CD14-positive monocyte (primary cell): ENCODE results near the gene CBX2. TPM values are rescaled to one million over a fixed set of nuclear protein-coding genes. Genes with fewer than 3 reads are reported as not detected.

Source experiments
- DNase-seq, 3 donors: peaks; one replicate each; pipeline ENCODE4 v3.0.0-alpha.2; 2011 to 2022
- H2AFZ ChIP-seq: 2 replicates; pipeline ENCODE4 v1.6.0; 2012; ENCODE audit warnings: mild to moderate bottlenecking, low read depth, low read length, inconsistent platforms; ENCODE audit not compliant: insufficient read depth, poor library complexity, severe bottlenecking
- H3K27ac ChIP-seq, 2 donors: 1 replicate in 1 of 2; 2 replicates in 1 of 2; pipeline ENCODE4 v1.5.1; 2012 to 2013; ENCODE audit warnings: low read length in 2 of 2, control low read depth in 1 of 2, inconsistent platforms in 1 of 2, low read depth in 1 of 2, mild to moderate bottlenecking in 1 of 2
- H3K27me3 ChIP-seq, 2 donors: one replicate each; pipeline versions ENCODE4 v1.6.0 to v1.6.1; 2011 to 2013; ENCODE audit warnings: low read length in 2 of 2; ENCODE audit not compliant: control insufficient read depth in 2 of 2, insufficient read depth in 2 of 2
- H3K36me3 ChIP-seq, 2 donors: replicated peaks in 1 of 2; 1 replicate in 1 of 2; 2 replicates in 1 of 2; pipeline versions ENCODE4 v1.5.1 to v1.6.1; 2012 to 2013; ENCODE audit warnings: low read length in 2 of 2, control low read depth in 1 of 2, inconsistent platforms in 1 of 2, mild to moderate bottlenecking in 1 of 2; ENCODE audit not compliant: insufficient read depth in 2 of 2, control insufficient read depth in 1 of 2
- H3K4me1 ChIP-seq, 2 donors: 1 replicate in 1 of 2; 2 replicates in 1 of 2; pipeline versions ENCODE4 v1.5.1 to v1.6.1; 2012 to 2013; ENCODE audit warnings: low read length in 2 of 2, control low read depth in 1 of 2, inconsistent platforms in 1 of 2, mild to moderate bottlenecking in 1 of 2, moderate library complexity in 1 of 2; ENCODE audit not compliant: insufficient read depth in 2 of 2, control insufficient read depth in 1 of 2
- H3K4me2 ChIP-seq: replicated peaks from 2 replicates; pipeline ENCODE3; 2012; ENCODE audit warnings: low read length, moderate library complexity, mild to moderate bottlenecking; ENCODE audit not compliant: poor library complexity, severe bottlenecking; ENCODE audit errors: extremely low read depth
- H3K4me3 ChIP-seq, 3 experiments: fragments of 200-600 bp in 1 of 3; sonication (generic) in 1 of 3; replicated peaks in 1 of 3; 1 replicate in 2 of 3; 2 replicates in 1 of 3; pipeline ENCODE4 v1.5.1; 2011 to 2013; ENCODE audit warnings: low read length in 3 of 3, mild to moderate bottlenecking in 3 of 3, control low read depth in 2 of 3, low read depth in 2 of 3, inconsistent platforms in 1 of 3, moderate library complexity in 1 of 3
- H3K79me2 ChIP-seq: 2 replicates; pipeline ENCODE4 v1.6.0; 2012; ENCODE audit warnings: mild to moderate bottlenecking, control low read depth, inconsistent platforms, low read length, moderate library complexity; ENCODE audit not compliant: insufficient read depth
- H3K9ac ChIP-seq: 2 replicates; pipeline ENCODE4 v1.6.0; 2017; ENCODE audit warnings: low read length, mild to moderate bottlenecking; ENCODE audit not compliant: insufficient read depth, poor library complexity, severe bottlenecking
- H3K9me3 ChIP-seq, 2 donors: replicated peaks in 1 of 2; 1 replicate in 1 of 2; 2 replicates in 1 of 2; pipeline versions ENCODE4 v1.5.1 to v1.6.1; 2012 to 2013; ENCODE audit warnings: low read length in 2 of 2, control low read depth in 1 of 2; ENCODE audit not compliant: control insufficient read depth in 1 of 2, insufficient read depth in 1 of 2
- H4K20me1 ChIP-seq: 2 replicates; pipeline ENCODE4 v1.6.0; 2012; ENCODE audit warnings: mild to moderate bottlenecking, low read length, control low read depth, moderate library complexity; ENCODE audit not compliant: insufficient read depth
- H3K27ac Mint-ChIP-seq, 7 donors: one replicate each; pipeline ENCODE4 v1.8.0; 2020; ENCODE audit warnings: mild to moderate bottlenecking in 7 of 7, mixed read lengths in 7 of 7, moderate library complexity in 6 of 7, inconsistent platforms in 2 of 7
- H3K27me3 Mint-ChIP-seq, 3 donors: one replicate each; pipeline ENCODE4 v1.8.0; 2021 to 2022; ENCODE audit warnings: low read depth in 3 of 3, mild to moderate bottlenecking in 3 of 3, mixed read lengths in 3 of 3, moderate library complexity in 3 of 3, inconsistent platforms in 1 of 3
- H3K36me3 Mint-ChIP-seq, 2 donors: one replicate each; pipeline ENCODE4 v1.8.0; 2020; ENCODE audit warnings: mixed read lengths in 2 of 2, inconsistent platforms in 1 of 2, mild to moderate bottlenecking in 1 of 2
- H3K4me1 Mint-ChIP-seq: one replicate; pipeline ENCODE4 v1.8.0; 2020; ENCODE audit warnings: mild to moderate bottlenecking, mixed read lengths
- H3K4me3 Mint-ChIP-seq, 2 donors: one replicate each; pipeline ENCODE4 v1.8.0; 2020; ENCODE audit warnings: mild to moderate bottlenecking in 2 of 2, mixed read lengths in 2 of 2, moderate library complexity in 1 of 2
- H3K9me3 Mint-ChIP-seq, 7 donors: one replicate each; pipeline ENCODE4 v1.8.0; 2020 to 2022; ENCODE audit warnings: mixed read lengths in 7 of 7, mild to moderate bottlenecking in 6 of 7, moderate library complexity in 6 of 7, inconsistent platforms in 2 of 7
- CTCF ChIP-seq: fragments of 200-600 bp; IDR thresholded peaks from one replicate; pipeline ENCODE4 v1.8.0; 2022; ENCODE audit warnings: antibody characterized with exemption, mild to moderate bottlenecking
- WGBS: methylation state at CpG from one replicate; pipeline ENCODE4 v1.1.5; 2013; ENCODE audit warnings: missing lambda C conversion rate; ENCODE audit not compliant: insufficient coverage; 5-methylcytosine and 5-hydroxymethylcytosine counted together
- intact Hi-C, 2 donors: fragments of 100-400 bp; cut with micrococcal nuclease; formaldehyde crosslinking; loops; one replicate each; pipeline versions ENCODE4 v1.15.0 to v1.15.1; 2023
- polyA plus RNA-seq, 3 donors: library from polyadenylated mRNA; depleted of rRNA in 1 of 3; unstranded in 2 of 3; stranded (reverse) in 1 of 3; fragments of 300-500 nt in 2 of 3; fragments of >200 nt in 1 of 3; fragmentation: Illumina TruSeq in 2 of 3; gene quantifications; 1 replicate in 2 of 3; 2 replicates in 1 of 3; pipeline ENCODE4 v1.2.3, GENCODE V29; 2012 to 2021

The CBX2 gene
- polyA plus RNA-seq, 3 donors, result 0.09 to 0.95 TPM; not detected in 1

DNA sequence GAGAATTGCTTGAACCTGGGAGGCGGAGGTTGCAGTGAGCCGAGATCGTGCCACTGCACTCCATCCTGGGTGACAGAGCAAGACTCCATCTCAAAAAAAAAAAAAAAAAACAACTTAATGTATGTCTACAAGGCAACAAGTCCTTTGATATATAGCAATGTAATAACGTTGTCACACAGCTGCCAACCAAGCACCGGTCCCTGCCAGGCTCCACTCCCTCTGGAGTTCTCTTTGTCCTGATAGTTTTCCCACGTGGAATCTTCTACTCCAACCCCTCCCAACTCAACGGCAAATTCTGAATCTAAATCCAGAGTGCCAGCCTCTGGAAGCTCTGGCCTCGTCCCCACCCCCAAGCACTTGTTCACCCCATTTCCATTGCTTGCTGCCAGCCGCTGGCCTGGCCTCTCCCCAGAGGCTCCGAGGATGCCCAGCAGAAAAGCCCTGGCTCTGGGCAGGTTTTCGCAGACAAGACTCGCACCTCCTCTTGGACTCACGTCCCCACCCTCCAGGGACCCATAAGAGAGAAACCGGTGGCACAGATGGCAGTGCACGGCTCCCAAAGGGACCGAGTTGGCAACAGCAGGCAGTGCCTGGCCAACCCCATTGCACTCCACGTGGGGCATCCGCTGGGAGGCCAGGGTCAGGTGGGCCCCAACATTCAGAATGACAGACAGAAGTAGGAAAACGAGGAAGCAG, 15.9 kb upstream of the CBX2 start:
- Mint-ChIP-seq H3K4me3 (no peak overlapping the region), H3K27ac (peak overlapping the region in 1 of 7 donors; percentile 8), H3K36me3 (no peaks in the 10 kb centered on the region), H3K4me1 (no peaks in the 10 kb centered on the region), H3K27me3 (peaks cover 6 to 15% (median 9%) of the 10 kb centered on the region in 3 donors), H3K9me3 (peaks cover 0 to 1% (median 0%) of the 10 kb centered on the region in 7 donors)
- Histone ChIP-seq H4K20me1 (no peaks in the 10 kb centered on the region), H3K36me3 (no peaks in the 10 kb centered on the region), H3K4me2 (no peak overlapping the region), H3K4me1 (no peaks in the 10 kb centered on the region), H2AFZ (no peak overlapping the region), H3K9ac (no peak overlapping the region), H3K27me3 (no peaks in the 10 kb centered on the region), H3K9me3 (no peaks in the 10 kb centered on the region), H3K4me3 (no peak overlapping the region), H3K27ac (no peak overlapping the region), H3K79me2 (no peaks in the 10 kb centered on the region)
- TF ChIP-seq CTCF, result no peak
- intact Hi-C loops, result no loop called here
- 90% methylated on average over 14 of the region's 19 CpGs for WGBS
- no peak for DNase-seq

- H4K20me1 ChIP-seq, result no peaks in the 10 kb centered on the region
- no peak overlapping the region for H3K4me2 ChIP-seq
- H3K79me2 ChIP-seq, result no peaks in the 10 kb centered on the region
- no peak overlapping the region for H3K27ac ChIP-seq
- Mint-ChIP-seq H3K4me1 (peaks cover 2% of the 10 kb centered on the region), H3K27me3 (peaks cover 1 to 27% (median 12%) of the 10 kb centered on the region in 3 donors), H3K27ac (no peak overlapping the region), H3K36me3 (no peaks in the 10 kb centered on the region), H3K4me3 (no peak overlapping the region), H3K9me3 (peaks cover 0 to 2% (median 0%) of the 10 kb centered on the region in 7 donors)
- H2AFZ ChIP-seq, result no peak overlapping the region
- no peak overlapping the region for H3K9ac ChIP-seq
- no peaks in the 10 kb centered on the region for H3K9me3 ChIP-seq
- no peak overlapping the region for H3K4me3 ChIP-seq
- WGBS, result no CpG with 5 or more reads among the region's 3 CpGs
- no peak for TF ChIP-seq CTCF
- no peaks in the 10 kb centered on the region for H3K36me3 ChIP-seq
- H3K27me3 ChIP-seq, result no peaks in the 10 kb centered on the region
- DNase-seq, result no peak
- intact Hi-C loops, result no loop called here
- no peaks in the 10 kb centered on the region for H3K4me1 ChIP-seq
Measured at GRCh38 chr17:79765708-79766107, 12.2 kb upstream of the CBX2 start.
